Tibial nerve (tissue), 3 donors: ENCODE measurements around the gene CEP85.

Experiments used
- POLR2A ChIP-seq, 2 donors: fragments of 450-650 bp; IDR thresholded peaks; one replicate each; pipeline ENCODE4 v1.6.1; 2017; ENCODE audit warnings: antibody characterized with exemption in 2 of 2, mild to moderate bottlenecking in 2 of 2, moderate library complexity in 2 of 2
- TF ChIP-seq, protein P1 (sequence below), 5 experiments: fragments of 200-600 bp in 3 of 5; fragments of 450-650 bp in 2 of 5; sonication (generic) in 3 of 5; IDR thresholded peaks; one replicate each; pipeline ENCODE4 v1.5.1; 2016 to 2019; ENCODE audit warnings: antibody characterized with exemption in 5 of 5, mild to moderate bottlenecking in 3 of 5, moderate library complexity in 2 of 5

DNA sequence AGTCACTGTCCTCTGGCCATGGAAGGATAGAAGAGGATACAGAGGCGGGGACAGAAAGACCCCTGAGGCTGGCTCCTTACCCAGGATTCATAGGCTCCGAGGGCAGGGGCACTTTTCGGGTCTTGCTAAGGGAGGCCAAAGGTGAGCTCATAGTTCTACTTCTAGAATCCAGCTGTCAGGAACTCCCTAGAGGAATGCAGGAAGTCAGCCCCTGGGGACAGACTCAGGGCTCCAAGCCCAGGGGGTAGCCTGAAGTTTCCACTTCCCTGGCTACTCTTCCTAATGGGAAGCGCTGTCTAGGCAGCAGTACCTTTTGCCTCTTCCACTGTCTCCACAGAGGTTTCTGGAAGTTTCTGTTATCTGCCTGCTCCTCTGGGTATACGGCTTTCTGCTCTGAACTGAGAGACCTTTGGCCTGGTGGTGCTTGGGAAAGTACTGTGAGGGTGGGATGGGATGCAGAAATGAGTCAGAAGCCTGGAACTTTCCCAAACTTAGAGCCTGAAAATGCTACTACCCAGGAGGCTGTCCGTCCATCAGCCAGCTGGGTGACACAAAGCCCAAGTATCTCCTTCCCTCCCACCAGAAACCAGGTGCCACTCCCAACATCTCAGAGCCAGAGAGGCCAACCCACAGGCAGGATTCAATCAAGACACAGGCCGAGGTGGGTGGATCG is 68.9 kb downstream of the CEP85 start:
- no peak for TF ChIP-seq POLR2A (IDR thresholded peaks at IDR 0.05)
- TF ChIP-seq, protein P1, sequence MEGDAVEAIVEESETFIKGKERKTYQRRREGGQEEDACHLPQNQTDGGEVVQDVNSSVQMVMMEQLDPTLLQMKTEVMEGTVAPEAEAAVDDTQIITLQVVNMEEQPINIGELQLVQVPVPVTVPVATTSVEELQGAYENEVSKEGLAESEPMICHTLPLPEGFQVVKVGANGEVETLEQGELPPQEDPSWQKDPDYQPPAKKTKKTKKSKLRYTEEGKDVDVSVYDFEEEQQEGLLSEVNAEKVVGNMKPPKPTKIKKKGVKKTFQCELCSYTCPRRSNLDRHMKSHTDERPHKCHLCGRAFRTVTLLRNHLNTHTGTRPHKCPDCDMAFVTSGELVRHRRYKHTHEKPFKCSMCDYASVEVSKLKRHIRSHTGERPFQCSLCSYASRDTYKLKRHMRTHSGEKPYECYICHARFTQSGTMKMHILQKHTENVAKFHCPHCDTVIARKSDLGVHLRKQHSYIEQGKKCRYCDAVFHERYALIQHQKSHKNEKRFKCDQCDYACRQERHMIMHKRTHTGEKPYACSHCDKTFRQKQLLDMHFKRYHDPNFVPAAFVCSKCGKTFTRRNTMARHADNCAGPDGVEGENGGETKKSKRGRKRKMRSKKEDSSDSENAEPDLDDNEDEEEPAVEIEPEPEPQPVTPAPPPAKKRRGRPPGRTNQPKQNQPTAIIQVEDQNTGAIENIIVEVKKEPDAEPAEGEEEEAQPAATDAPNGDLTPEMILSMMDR (IDR thresholded peaks at IDR 0.05), result no peak
